ENCODE measurements around the gene DNA2.

- TF ChIP-seq CTCF (IDR thresholded peaks at IDR 0.05) = no peak
- no peak for TF ChIP-seq REST (IDR thresholded peaks at IDR 0.05; ENCODE audit: insufficient read depth in 1 of 2, low read depth in 2 of 2, low read length in 1 of 2)
- TF ChIP-seq POLR2AphosphoS5 (IDR thresholded peaks at IDR 0.05; ENCODE audit: low read depth, low read length) = no peak
Measured at GRCh38 chr10:68463365-68464093, 8.2 kb downstream of the DNA2 start.
